GM23248 (cell line): Measurements from ENCODE around the gene FNDC3B.

Source experiments
- EZH2 ChIP-seq: fragments of 200-600 bp; sonication (generic); IDR thresholded peaks from 2 replicates; pipeline ENCODE4 v1.6.1; 2018; ENCODE audit warnings: antibody characterized with exemption, mild to moderate bottlenecking; ENCODE audit not compliant: insufficient read depth, poor library complexity, severe bottlenecking
- EZH2phosphoT487 ChIP-seq: fragments of 200-600 bp; sonication (generic); IDR thresholded peaks from 2 replicates; pipeline ENCODE4 v1.6.1; 2018; ENCODE audit warnings: antibody characterized with exemption, moderate library complexity, mild to moderate bottlenecking, low read depth; ENCODE audit not compliant: insufficient read depth

DNA sequence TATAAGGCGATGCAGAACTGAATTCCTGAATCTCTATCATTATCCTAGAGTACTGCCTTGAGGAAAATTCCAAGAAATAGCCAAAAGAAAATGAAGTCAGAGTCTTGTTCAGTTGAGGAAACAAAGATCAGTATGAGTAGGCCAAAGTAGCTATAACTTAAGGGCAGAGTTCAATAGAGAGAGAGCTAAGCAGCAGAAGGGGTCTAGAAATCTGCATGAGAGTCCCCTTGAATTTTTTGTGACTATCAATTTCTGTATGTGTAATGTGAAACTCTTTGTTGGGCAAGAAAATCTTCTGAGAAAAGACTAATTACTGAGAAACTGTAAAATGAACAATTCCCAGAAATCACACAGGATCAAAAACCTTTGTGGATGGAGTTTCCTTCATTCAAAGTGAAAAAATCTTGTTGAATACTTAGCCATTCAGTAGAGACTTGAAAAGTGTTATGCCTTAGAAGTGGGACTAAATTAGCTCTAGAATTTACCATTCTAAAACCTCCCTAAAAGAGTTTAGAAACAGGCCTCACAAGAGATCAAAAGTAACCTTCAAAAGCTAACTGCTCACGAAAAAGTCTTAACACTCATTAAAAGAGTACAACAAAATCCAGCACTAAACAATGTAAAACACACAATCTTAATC lies 43.1 kb upstream of the FNDC3B start:
- no peak for TF ChIP-seq EZH2phosphoT487
- no peak for TF ChIP-seq EZH2
